Keratinocyte (primary cell): ENCODE data around the gene AMBRA1. TPM values are rescaled to one million over a fixed set of nuclear protein-coding genes. Genes with fewer than 3 reads are reported as not detected.

ENCODE experiments used
- DNase-seq: peaks from one replicate; pipeline ENCODE4 v3.0.0-alpha.2; 2011; ENCODE audit warnings: low read depth, missing footprints, low spot score
- FAIRE-seq: peaks from 2 replicates; lab custom pipeline; 2011; peaks lifted over from hg19 to GRCh38; lab: Jason Lieb, UNC
- H2AFZ ChIP-seq: 2 replicates; pipeline ENCODE4 v1.6.0; 2012; ENCODE audit warnings: low read length, control low read depth, inconsistent platforms; ENCODE audit not compliant: control insufficient read depth
- H3K27ac ChIP-seq: 2 replicates; pipeline ENCODE4 v1.5.1; 2011; ENCODE audit warnings: low read length; ENCODE audit not compliant: control insufficient read depth, insufficient read depth
- H3K27me3 ChIP-seq: 3 replicates; pipeline ENCODE4 v1.6.0; 2011; ENCODE audit warnings: low read length; ENCODE audit not compliant: control insufficient read depth, insufficient read depth; ENCODE audit errors: extremely low read depth
- H3K36me3 ChIP-seq, 2 experiments: 2 replicates in 1 of 2; 3 replicates in 1 of 2; pipeline ENCODE4 v1.5.1; 2011; ENCODE audit warnings: low read length in 2 of 2, mild to moderate bottlenecking in 1 of 2; ENCODE audit not compliant: control insufficient read depth in 2 of 2, insufficient read depth in 2 of 2; ENCODE audit errors: extremely low read depth in 1 of 2
- H3K4me1 ChIP-seq: 3 replicates; pipeline ENCODE4 v1.5.1; 2011; ENCODE audit warnings: low read length; ENCODE audit not compliant: control insufficient read depth, insufficient read depth; ENCODE audit errors: extremely low read depth
- H3K4me2 ChIP-seq: 3 replicates; pipeline ENCODE4 v1.6.0; 2011; ENCODE audit warnings: low read depth, low read length; ENCODE audit not compliant: control insufficient read depth, insufficient read depth; ENCODE audit errors: extremely low read depth
- H3K4me3 ChIP-seq, 3 experiments: fragments of 200-600 bp in 1 of 3; sonication (generic) in 1 of 3; 2 replicates in 2 of 3; 3 replicates in 1 of 3; pipeline ENCODE4 v1.5.1; 2011 to 2016; ENCODE audit warnings: low read length in 3 of 3, mild to moderate bottlenecking in 3 of 3, control low read depth in 2 of 3, inconsistent platforms in 1 of 3, low read depth in 1 of 3, mixed read lengths in 1 of 3, mixed run types in 1 of 3, moderate library complexity in 1 of 3; ENCODE audit not compliant: control insufficient read depth in 2 of 3, insufficient read depth in 2 of 3; ENCODE audit errors: extremely low read depth in 1 of 3
- H3K79me2 ChIP-seq: 2 replicates; pipeline ENCODE4 v1.6.0; 2012; ENCODE audit warnings: low read length; ENCODE audit not compliant: control insufficient read depth, insufficient read depth
- H3K9ac ChIP-seq: 3 replicates; pipeline ENCODE4 v1.6.0; 2011; ENCODE audit warnings: low read length; ENCODE audit not compliant: control insufficient read depth, insufficient read depth; ENCODE audit errors: extremely low read depth
- H3K9me1 ChIP-seq: 3 replicates; pipeline ENCODE4 v1.6.0; 2011; ENCODE audit warnings: low read length; ENCODE audit not compliant: control insufficient read depth, insufficient read depth; ENCODE audit errors: extremely low read depth
- H3K9me3 ChIP-seq: 2 replicates; pipeline ENCODE4 v1.5.1; 2012; ENCODE audit warnings: low read depth, low read length; ENCODE audit not compliant: control insufficient read depth
- H4K20me1 ChIP-seq: 3 replicates; pipeline ENCODE4 v1.6.0; 2011; ENCODE audit warnings: low read length; ENCODE audit not compliant: control insufficient read depth, insufficient read depth; ENCODE audit errors: extremely low read depth
- EZH2 ChIP-seq: IDR thresholded peaks from one replicate; pipeline ENCODE4 v1.6.1; 2012; ENCODE audit warnings: inconsistent platforms, mild to moderate bottlenecking, low read length, moderate library complexity
- dilution Hi-C: fragments of 300-500 bp; cut with MboI; formaldehyde crosslinking; loops from one replicate; pipeline ENCODE4 v1.7.0; 2020; ENCODE audit warnings: low sequenced_read_pairs; ENCODE audit not compliant: extremely low pct_ligation_motif_present
- polyA plus RNA-seq, 5 experiments: library from polyadenylated mRNA; depleted of rRNA in 3 of 5; stranded (reverse) in 3 of 5; stranded (forward) in 1 of 5; unstranded in 1 of 5; fragments of >200 nt; gene quantifications; 1 replicate in 1 of 5; 2 replicates in 3 of 5; 3 replicates in 1 of 5; pipeline versions ENCODE4 v1.2.1 to v1.2.3, GENCODE V29; 2011 to 2012; ENCODE audit warnings: missing spikeins in 2 of 5, low read depth in 1 of 5, low replicate concordance in 1 of 5
- TF ChIP-seq, protein P1 (sequence below), 3 experiments: IDR thresholded peaks in 1 of 3; conservative IDR thresholded peaks in 1 of 3; optimal IDR thresholded peaks in 1 of 3; 2 replicates in 2 of 3; 3 replicates in 1 of 3; pipeline versions ENCODE3 to v1.5.1; 2011; ENCODE audit warnings: low read length in 3 of 3, mild to moderate bottlenecking in 3 of 3, moderate library complexity in 2 of 3, control low read depth in 1 of 3, inconsistent platforms in 1 of 3; ENCODE audit not compliant: insufficient read depth in 2 of 3; ENCODE audit errors: extremely low read depth in 1 of 3

AMBRA1 gene
- polyA plus RNA-seq, 1 donor (not counting 4 experiments of a cell fraction or from before 2014, with no cell fraction given) = 10.5 TPM

DNA sequence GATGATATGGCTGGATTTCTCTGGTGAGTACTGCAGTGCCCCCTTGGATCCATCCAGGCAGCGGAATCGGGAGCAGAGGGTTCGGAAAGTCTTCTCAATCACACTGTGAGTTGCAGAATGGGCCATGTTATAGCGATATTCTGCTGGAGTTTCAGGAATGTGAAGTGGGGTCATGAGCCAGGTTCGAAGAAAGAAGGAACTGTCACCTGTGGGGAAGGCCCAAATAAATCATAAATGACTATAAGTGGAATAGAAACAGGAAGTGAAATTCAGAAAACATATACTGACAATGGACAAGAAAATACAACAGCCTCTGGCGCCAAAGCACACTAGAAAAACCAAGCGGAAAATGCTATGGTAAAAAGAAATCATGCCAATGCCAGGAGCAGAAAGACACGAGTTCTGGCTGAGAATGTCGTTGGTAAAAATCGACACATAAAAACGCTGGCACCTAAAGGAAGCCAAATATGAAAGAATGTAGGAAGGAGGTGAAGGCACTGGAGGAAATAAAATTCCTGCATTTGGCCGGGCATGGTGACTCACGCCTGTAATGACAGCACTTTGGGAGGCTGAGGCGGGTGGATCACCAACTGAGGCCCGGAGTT lies 10.0 kb upstream of the AMBRA1 start:
- DNase-seq = no peak
- no peaks in the 10 kb centered on the region for H3K4me1 ChIP-seq
- H3K79me2 ChIP-seq = no peaks in the 10 kb centered on the region
- no peak for FAIRE-seq
- dilution Hi-C loops = no loop called here
- TF ChIP-seq, protein P1, sequence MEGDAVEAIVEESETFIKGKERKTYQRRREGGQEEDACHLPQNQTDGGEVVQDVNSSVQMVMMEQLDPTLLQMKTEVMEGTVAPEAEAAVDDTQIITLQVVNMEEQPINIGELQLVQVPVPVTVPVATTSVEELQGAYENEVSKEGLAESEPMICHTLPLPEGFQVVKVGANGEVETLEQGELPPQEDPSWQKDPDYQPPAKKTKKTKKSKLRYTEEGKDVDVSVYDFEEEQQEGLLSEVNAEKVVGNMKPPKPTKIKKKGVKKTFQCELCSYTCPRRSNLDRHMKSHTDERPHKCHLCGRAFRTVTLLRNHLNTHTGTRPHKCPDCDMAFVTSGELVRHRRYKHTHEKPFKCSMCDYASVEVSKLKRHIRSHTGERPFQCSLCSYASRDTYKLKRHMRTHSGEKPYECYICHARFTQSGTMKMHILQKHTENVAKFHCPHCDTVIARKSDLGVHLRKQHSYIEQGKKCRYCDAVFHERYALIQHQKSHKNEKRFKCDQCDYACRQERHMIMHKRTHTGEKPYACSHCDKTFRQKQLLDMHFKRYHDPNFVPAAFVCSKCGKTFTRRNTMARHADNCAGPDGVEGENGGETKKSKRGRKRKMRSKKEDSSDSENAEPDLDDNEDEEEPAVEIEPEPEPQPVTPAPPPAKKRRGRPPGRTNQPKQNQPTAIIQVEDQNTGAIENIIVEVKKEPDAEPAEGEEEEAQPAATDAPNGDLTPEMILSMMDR (optimal IDR thresholded peaks at IDR 0.05 in 1 of 3, IDR thresholded peaks at IDR 0.05 in 1 of 3, conservative IDR thresholded peaks at IDR 0.05 in 1 of 3; ENCODE audit: extremely low read depth in 1 of 3, insufficient read depth in 2 of 3, low read length in 3 of 3) = no peak
- no peak for TF ChIP-seq EZH2
- no peaks in the 10 kb centered on the region for H4K20me1 ChIP-seq
- H3K9me3 ChIP-seq = no peaks in the 10 kb centered on the region
- H3K27ac ChIP-seq = no peak overlapping the region
- no peak overlapping the region for H3K4me3 ChIP-seq
- H3K36me3 ChIP-seq = peaks cover 0 to 3% of the 10 kb centered on the region in 2 experiments
- H2AFZ ChIP-seq = no peak overlapping the region
- H3K27me3 ChIP-seq = no peaks in the 10 kb centered on the region
- no peak overlapping the region for H3K4me2 ChIP-seq
- H3K9ac ChIP-seq = no peak overlapping the region
- H3K9me1 ChIP-seq = no peaks in the 10 kb centered on the region

DNA sequence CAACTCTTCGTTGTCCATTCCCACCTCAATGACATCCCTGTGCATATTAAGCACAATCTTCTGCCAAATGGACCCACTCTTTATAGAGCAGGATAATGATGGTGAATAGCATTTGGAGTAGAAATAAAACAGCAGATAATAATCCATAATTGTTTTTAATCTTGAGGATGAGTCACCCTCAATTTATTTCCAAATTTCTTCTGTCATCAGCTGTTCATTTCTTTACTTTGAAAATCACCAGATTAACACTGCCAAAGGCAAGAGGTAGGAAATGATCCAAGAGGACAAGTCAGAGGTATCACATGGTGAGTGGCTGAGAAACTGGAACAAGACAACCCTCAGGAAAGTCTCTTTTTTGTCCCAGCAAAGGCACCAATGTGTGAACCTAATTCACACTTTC lies 7.3 kb upstream of the AMBRA1 start:
- H3K27me3 ChIP-seq = no peaks in the 10 kb centered on the region
- no peak overlapping the region for H3K4me2 ChIP-seq
- peaks cover 4% of the 10 kb centered on the region for H3K4me1 ChIP-seq
- no peaks in the 10 kb centered on the region for H3K9me1 ChIP-seq
- peaks cover 0 to 3% of the 10 kb centered on the region in 2 experiments for H3K36me3 ChIP-seq
- no peak overlapping the region for H3K27ac ChIP-seq
- H3K4me3 ChIP-seq = no peak overlapping the region
- H3K9me3 ChIP-seq = no peaks in the 10 kb centered on the region
- dilution Hi-C loops = no loop called here
- H4K20me1 ChIP-seq = no peaks in the 10 kb centered on the region
- H2AFZ ChIP-seq = no peak overlapping the region
- H3K79me2 ChIP-seq = no peaks in the 10 kb centered on the region
- FAIRE-seq (no peak), DNase-seq (no peak)
- no peak overlapping the region for H3K9ac ChIP-seq
- TF ChIP-seq, protein P1 (optimal IDR thresholded peaks at IDR 0.05 in 1 of 3, IDR thresholded peaks at IDR 0.05 in 1 of 3, conservative IDR thresholded peaks at IDR 0.05 in 1 of 3; ENCODE audit: extremely low read depth in 1 of 3, insufficient read depth in 2 of 3, low read length in 3 of 3) = no peak
- no peak for TF ChIP-seq EZH2
